OCI-LY1 (cell line): Measurements from ENCODE around the gene MED12.

Experiments used
- EZH2 ChIP-seq: fragments of 200-600 bp; sonication (generic), shearing (Covaris generic); IDR thresholded peaks from 2 replicates; pipeline ENCODE4 v1.8.0; 2017; ENCODE audit warnings: borderline replicate concordance, mixed run types, mild to moderate bottlenecking, antibody characterized with exemption, low read length, moderate library complexity, mixed read lengths
- TF ChIP-seq, protein P1 (sequence below): fragments of 200-600 bp; sonication (generic), shearing (Covaris generic); IDR thresholded peaks from 2 replicates; pipeline ENCODE4 v1.5.1; 2017; ENCODE audit warnings: mild to moderate bottlenecking, antibody characterized with exemption, low read length, moderate library complexity, mixed read lengths

DNA sequence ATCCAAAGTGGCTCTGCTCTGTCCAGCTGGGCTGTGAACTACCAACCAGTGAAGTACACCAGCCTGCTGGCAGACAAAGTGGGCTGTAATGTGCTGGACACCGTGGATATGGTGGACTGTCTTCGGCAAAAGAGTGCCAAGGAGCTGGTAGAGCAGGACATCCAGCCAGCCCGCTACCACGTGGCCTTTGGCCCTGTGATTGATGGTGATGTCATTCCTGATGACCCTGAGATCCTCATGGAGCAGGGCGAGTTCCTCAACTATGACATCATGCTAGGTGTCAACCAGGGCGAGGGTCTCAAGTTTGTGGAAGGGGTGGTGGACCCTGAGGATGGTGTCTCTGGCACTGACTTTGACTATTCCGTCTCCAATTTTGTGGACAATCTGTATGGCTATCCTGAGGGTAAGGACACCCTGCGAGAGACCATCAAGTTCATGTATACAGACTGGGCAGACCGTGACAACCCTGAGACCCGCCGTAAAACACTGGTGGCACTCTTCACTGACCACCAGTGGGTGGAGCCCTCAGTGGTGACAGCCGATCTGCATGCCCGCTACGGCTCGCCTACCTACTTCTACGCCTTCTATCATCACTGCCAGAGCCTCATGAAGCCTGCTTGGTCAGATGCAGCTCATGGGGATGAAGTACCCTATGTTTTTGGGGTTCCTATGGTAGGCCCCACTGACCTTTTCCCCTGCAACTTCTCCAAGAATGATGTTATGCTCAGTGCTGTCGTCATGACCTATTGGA, 48.8 kb downstream of the MED12 start:
- TF ChIP-seq, protein P1, sequence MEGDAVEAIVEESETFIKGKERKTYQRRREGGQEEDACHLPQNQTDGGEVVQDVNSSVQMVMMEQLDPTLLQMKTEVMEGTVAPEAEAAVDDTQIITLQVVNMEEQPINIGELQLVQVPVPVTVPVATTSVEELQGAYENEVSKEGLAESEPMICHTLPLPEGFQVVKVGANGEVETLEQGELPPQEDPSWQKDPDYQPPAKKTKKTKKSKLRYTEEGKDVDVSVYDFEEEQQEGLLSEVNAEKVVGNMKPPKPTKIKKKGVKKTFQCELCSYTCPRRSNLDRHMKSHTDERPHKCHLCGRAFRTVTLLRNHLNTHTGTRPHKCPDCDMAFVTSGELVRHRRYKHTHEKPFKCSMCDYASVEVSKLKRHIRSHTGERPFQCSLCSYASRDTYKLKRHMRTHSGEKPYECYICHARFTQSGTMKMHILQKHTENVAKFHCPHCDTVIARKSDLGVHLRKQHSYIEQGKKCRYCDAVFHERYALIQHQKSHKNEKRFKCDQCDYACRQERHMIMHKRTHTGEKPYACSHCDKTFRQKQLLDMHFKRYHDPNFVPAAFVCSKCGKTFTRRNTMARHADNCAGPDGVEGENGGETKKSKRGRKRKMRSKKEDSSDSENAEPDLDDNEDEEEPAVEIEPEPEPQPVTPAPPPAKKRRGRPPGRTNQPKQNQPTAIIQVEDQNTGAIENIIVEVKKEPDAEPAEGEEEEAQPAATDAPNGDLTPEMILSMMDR = no peak
- no peak for TF ChIP-seq EZH2
